ELF-1 (cell line): ENCODE results near the gene DMRTB1.

Experiments
- DNase-seq: peaks from one replicate; pipeline ENCODE4 v3.0.0-alpha.2; 2016; ENCODE audit warnings: low read depth, low spot score

Gene DMRTB1

DNA sequence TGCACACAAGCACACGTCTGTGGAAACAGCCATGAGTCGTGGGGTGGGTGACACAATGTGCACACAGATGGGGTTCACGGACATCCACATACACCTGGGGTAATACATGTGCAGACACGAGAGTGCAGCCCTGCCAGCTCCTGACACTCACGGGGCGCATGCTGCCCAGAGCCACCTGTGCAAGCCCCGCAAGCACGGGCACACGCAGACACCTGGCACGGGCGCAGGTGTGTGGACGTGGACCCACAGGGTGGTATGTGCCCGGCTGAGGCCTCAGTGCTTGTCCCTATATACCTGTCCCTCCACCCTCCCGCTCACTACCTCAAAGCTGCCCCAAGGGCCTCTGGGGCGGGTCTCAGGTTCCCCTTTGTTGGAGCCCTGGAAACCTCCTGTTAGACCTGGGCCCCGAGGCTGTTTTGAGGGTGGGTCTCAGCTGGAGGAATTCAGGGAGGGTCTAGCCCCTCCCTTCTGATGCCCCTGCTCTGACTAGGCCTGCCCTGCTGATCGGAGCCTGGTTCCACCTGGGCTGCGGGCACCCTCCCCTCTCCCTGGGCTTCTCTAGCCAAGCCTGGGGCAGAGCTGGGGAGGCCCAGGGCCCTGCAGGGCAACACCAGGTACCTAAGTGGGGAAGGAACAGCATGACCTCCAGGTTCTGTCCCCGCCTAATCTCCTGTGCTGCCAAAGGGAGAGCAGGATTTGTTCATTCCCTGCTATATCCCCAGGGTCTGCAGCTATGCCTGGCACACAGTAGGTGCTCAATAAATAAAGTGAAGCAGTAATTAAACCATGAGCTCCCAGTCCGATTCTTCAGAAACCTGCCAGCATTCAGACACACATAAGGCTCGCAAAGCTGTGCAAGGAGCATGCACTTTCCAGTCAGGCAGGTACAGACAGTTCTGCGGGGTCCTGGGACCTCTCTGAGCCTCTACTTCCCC is 49.1 kb downstream of the DMRTB1 start:
- peak; percentile 88 for DNase-seq

DNA sequence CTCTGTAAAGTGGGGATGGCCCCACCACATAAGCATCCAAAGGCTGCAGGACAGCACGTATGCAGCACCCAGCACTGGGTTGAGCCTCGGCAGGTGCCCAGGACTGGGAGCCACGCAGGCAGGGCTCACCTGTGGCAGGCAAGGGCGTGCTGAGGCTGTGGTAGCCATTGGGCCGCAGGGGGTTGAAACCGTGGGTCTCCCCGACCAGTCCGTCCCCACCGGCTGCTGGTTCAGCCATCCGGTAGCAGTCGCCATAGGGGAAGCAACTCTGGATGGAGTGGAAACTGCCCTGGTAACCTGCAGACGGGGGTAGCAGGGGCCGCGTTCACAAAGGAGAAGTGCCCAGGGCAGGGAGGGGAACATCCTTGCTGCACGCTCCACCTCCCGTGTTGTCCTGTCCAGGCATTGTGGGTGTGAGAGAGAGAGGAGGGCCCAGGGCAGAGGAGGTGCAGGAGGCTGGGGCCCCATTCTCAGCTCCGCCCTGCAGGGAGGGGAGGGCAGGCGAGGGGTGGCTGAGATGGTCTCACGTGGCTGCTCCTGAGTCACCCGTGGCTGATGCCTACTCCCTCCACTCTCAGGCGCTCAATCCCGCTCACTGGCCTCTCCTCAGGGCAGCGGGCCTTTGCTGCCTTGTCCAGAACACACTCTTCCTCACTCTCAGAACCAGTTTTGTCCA is 49.9 kb downstream of the DMRTB1 start:
- no peak for DNase-seq

DNA sequence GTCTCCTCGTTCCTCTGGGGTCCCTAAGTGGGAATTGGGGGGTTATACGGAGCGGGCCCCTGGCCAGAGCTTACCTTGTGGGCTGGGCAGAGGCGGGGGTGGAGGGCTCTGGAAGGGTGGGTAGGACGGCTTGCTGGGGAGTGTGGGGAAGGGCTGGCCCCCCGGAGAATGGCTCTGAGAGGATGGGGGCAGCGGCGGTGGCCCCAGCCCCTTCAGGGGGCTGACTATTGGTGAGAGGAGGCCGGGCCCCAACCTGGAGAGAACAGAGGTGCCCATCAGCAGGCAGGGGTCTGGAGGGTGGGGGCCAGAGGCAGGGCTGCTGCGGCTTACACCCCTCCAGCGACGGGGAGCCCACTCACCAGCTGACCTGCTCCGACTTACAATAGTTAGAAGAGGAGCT is 50.6 kb downstream of the DMRTB1 start:
- DNase-seq, result no peak

DNA sequence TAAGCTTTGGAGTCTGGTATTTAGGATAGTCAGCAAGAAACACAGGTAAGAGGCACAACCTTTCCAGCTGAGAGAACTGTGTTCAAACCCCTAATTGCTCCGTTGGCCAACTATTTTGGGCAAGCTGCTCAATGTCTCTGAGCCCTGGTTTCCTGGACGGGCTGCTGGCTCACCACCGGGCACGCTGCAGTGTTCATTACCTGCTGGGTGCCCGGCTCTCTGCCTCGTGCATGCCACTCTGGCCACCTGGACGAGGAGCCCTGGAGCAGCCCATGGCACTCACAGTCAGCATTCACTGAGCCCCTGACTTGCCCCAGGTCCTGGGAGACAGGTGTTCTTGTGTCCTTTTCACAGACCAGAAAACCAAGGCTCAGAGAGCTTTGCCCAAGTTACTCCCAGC is 51.0 kb downstream of the DMRTB1 start:
- no peak for DNase-seq

DNA sequence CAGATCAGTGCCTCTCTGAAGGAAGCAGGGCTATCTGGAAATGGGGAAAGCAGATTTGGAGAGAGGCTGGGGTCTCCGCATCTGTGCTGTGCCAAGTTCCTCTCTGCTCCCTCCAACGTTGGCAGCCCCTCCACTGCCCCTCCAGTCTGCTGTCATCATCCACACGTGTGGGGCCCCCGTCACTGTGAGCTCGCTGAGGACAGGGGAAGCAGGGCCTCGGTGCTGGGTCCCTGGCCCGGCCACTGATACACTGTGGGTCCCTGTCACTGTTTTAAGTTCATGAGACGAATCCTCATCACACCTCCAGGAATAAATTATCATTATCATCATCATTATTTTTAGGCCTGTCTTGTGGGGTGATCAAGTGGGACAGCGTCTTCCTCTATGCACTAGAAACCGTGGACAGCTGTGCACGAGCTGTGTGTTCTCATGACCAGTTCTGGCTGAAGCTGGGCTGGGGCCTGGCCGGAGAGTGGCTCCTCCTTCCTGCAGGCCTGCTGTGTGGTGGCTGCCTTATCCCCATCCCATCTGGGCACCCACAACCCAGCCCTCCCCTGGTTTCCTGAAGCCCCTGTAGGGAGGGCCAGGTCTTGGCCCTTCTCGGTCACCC is 52.2 kb downstream of the DMRTB1 start:
- no peak for DNase-seq

DNA sequence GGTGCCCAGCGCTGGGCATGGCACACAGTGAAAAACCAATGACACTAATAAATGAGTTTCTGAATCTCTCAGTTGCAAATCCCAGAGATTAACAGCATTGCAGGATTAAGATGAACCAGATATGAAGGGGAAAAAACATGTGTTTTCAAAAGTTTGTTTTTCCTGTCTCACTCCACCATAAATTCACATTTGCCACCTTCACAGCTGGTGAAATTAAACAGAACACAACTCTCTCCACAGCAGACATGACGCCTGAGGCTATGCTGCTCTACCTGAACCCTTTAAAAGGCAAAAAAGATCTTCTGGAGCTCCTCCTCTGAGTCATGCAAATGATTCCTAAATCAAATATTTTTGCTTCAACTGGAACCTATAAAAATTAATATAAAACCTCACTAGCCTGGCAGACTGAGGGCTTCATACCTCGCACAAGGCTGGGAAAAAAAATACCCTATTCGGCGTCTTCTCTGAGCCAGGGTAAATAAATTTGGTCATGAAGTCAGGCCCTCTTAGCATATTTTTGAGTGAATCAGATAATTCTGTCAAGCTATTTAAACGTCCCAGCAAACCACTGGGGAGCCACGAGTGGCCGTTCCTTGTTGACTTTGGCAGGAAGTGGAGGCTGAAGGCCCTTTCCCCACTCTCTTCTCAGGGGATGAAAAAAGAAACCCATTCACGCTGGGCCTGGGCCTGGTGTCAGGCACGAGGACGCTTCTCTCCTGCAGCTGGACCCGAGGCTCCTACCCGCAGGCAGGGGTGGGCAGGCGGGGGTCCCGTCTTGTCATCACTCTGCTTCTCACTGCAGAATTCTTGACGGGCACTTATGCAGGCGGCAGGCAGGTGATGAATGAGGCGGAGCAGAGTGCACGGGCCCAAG is 53.0 kb downstream of the DMRTB1 start:
- DNase-seq, result no peak

DNA sequence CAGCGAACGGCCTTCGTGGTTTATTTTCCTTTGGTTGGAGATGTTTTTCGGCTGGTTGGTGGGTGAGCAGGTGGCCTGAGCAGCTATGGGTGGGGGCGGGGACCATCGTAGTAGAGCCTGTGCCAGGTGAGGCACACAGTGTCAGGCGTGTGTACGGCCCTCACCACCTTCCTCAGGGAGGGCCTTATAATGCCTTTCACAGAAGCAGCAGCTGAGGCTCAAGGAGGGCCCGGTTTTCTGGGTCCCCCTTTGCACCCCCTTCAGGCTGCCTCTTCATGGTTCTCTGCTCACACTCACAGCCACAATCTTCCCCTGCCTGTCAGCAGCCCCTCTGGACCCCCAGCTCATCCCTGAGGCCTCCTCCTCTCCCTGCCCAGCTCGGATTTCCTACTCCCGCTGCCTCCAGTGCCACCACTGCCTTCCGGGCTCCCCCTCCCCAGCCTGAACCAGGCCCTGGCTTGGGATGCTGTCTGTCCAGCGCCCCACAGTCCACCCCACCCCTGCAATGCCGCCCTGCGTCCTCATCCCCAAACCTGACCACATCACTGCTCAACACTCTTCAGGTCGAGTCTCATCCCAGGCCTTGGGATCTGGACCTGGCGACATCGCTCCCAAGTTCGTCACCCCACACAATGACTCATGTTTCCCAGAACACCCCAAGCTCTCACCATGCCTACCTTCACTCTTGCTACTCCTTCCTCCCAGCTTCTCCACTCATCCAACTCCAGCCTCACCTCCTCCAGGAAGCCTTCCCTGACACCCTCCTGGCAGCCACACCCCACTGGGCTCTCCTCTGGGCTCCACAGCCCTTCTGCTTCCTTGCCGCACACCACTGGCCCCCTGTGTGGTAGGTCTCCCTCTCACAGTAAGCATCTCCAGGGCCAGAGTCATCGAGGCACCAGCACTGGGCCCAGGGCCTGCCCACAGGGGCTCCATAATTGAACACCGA is 53.9 kb downstream of the DMRTB1 start:
- DNase-seq, result no peak

DNA sequence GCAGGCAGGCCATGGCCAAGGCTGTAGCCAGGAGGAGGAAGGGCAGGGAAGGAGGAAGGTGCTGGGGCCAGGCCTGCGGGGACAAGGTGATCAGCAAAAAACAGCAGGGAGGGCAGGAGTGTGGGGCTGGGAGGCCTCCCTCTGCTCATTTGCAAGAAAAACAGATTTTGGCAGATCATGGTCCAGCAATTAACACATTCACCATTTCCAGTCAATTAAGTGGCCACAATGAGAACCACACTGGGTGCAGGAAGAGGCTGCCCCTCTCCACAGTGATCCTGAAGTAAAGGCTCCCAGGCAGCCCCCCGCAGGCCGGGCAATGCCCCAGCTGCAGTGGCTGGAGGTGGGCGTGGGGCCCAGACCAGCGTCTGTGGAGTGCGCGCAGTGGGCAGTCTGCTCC is 54.6 kb downstream of the DMRTB1 start:
- no peak for DNase-seq

DNA sequence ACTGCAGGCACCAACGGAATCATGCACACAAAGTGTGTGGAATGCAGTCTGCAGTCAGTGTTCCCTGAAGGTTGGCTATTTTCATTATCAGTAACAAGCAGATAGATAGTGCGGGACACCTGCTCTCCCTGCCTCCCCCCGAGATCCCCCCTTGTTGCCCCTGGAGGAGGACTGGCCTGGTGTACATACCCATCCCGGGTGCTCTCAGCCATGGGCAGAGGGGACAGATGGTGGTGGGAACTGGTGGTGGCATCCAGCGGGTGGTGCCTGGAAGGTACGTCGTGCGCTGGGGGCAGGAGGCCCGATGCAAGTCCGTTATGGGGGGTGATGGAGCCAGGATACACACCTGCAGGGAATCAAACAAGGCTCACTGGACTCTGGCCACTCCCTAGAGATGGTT is 55.2 kb downstream of the DMRTB1 start:
- no peak for DNase-seq

DNA sequence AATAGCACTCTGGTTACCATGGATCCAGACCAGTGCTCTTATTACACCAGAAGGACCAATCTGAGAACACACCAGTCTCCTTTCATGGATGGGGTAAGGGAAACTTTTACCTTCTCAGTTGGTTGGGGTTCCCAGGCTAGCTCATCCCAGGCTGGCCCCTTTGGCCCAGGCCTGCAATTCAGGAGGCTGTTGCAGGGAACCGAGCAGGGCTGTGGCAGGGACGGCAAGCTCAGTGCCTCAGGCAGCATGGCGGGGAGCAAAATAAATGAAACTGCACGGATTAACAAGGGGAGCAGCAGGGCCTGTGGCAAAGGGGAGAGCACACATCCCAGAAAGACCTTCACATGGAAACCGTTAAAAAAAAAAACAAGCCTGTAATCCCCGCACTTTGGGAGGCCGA is 57.0 kb downstream of the DMRTB1 start:
- DNase-seq, result no peak
